AG04449 (cell line): ENCODE results near the gene FAM204A.

Source experiments
- CTCF ChIA-PET: fragments of 350-600 bp; formaldehyde crosslinking; extraction: SDS; loops from one replicate; lab custom pipeline; 2021; ENCODE audit warnings: antibody characterized with exemption; lab: Yijun Ruan, JAX
- POLR2A ChIA-PET: fragments of 400-600, 350-600 bp; formaldehyde crosslinking; extraction: SDS; loops from one replicate; lab custom pipeline; 2020; ENCODE audit warnings: antibody characterized with exemption, inconsistent platforms; lab: Yijun Ruan, JAX
- DNase-seq: peaks from one replicate; pipeline ENCODE4 v3.0.0-alpha.2; 2010; ENCODE audit warnings: low read depth, low spot score
- H3K4me3 ChIP-seq: 2 replicates; pipeline ENCODE4 v1.5.1; 2011; ENCODE audit warnings: low read depth, mild to moderate bottlenecking, control low read depth, low read length
- CTCF ChIP-seq: IDR thresholded peaks from one replicate; pipeline ENCODE4 v1.5.1; 2011; ENCODE audit warnings: mild to moderate bottlenecking, moderate library complexity, low read length, control low read depth, inconsistent platforms; ENCODE audit not compliant: insufficient read depth; ENCODE audit errors: missing control alignments

The FAM204A gene

GRCh38 chr10:118272767-118273166, 69.4 kb downstream of the FAM204A start:
- ChIA-PET CTCF (interaction anchor here (1.4 kb wide), 1 partner anchor 776 kb away, joined by 4 read pairs; no protein-coding TSS in a partner anchor), POLR2A (no interaction called here)
- H3K4me3 ChIP-seq = no peak overlapping the region
- TF ChIP-seq CTCF = no peak
- no peak for DNase-seq

GRCh38 chr10:118272149-118272721, 69.9 kb downstream of the FAM204A start:
- DNase-seq = no peak
- ChIA-PET POLR2A (no interaction called here), CTCF (interaction anchor here (1.4 to 1.9 kb wide), 2 partner anchors 12 to 776 kb away, joined by 4 to 9 read pairs; no protein-coding TSS in a partner anchor)
- no peak for TF ChIP-seq CTCF
- H3K4me3 ChIP-seq = peak overlapping the region; percentile 24

GRCh38 chr10:118271671-118272070, 70.5 kb downstream of the FAM204A start:
- POLR2A ChIA-PET = interaction anchor here (0.6 kb wide), 1 partner anchor 28 kb away, joined by 5 read pairs; no protein-coding TSS in a partner anchor
- no peak for TF ChIP-seq CTCF
- DNase-seq = no peak
- H3K4me3 ChIP-seq = peak overlapping the region; percentile 24
- CTCF ChIA-PET = interaction anchor here (1.4 to 1.9 kb wide), 2 partner anchors 12 to 775 kb away, joined by 4 to 9 read pairs; no protein-coding TSS in a partner anchor

GRCh38 chr10:118266098-118266748, 75.9 kb downstream of the FAM204A start:
- POLR2A ChIA-PET = no interaction called here
- CTCF ChIA-PET = no interaction called here
- no peak for DNase-seq
- H3K4me3 ChIP-seq = no peak overlapping the region
- no peak for TF ChIP-seq CTCF

DNA sequence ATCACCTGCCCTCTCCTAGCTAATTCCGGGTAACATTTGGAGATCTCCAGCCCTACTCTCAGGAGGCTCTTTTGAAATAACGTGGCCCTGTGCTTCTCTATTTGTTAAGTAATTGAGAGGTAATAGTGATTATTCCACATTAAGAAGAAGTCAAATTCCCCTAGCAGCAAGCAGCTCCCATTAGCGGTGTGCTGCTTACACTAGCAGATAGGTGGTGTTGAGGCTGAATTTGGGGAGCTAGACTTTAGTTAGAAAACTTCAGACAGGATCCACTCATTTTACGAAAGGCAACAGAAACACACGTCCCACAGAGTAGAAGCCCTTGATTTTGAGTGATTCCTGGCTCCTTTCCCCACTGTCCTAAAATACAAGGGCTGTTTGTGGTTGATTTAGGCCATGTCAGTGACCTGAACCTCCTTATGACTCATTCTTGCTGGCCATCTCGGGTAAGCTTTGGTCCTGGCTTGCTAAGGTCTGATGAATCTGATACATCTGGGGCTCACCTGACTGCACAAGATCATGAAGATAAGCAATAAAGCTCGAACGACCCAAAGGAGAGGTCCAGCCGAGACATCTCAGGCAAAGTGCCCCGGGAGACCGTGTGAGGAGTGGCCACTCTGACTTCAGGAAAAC, 77.2 kb downstream of the FAM204A start:
- CTCF ChIA-PET = no interaction called here
- TF ChIP-seq CTCF = no peak
- H3K4me3 ChIP-seq = no peak overlapping the region
- no peak for DNase-seq
- POLR2A ChIA-PET = no interaction called here

DNA sequence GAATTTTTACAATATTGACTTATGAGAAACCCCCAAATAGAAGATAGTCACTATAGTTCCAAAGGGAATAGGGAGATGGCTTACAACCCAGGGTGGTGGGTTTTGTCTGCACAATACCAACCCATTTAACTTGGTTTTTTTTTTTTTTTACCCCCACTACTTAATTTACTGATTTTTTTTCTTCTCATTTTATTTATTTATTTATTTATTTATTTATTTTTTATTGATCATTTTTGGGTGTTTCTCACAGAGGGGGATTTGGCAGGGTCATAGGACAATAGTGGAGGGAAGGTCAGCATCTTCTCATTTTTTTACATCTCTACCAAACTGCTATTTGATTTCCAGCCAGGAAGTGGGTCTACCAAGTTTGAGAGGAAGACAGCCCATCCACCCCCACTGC, 77.9 kb downstream of the FAM204A start:
- H3K4me3 ChIP-seq = no peak overlapping the region
- ChIA-PET POLR2A (no interaction called here), CTCF (interaction anchor here (0.9 to 1.1 kb wide), 2 partner anchors 158 to 726 kb away, joined by 3 read pairs; no protein-coding TSS in a partner anchor)
- TF ChIP-seq CTCF = no peak
- no peak for DNase-seq
